Non-pigmented ciliary epithelial cell (primary cell): Measurements from ENCODE around the gene ZNF304.
"Not testable (repeated sequence)": the region's sequence is repeated elsewhere in the genome, so short reads cannot be mapped to it uniquely, and the experiment has no call there.

Experiments used
- DNase-seq: peaks from one replicate; pipeline ENCODE4 v3.0.0-alpha.2; 2010; ENCODE audit warnings: low read depth

ZNF304 gene

DNA sequence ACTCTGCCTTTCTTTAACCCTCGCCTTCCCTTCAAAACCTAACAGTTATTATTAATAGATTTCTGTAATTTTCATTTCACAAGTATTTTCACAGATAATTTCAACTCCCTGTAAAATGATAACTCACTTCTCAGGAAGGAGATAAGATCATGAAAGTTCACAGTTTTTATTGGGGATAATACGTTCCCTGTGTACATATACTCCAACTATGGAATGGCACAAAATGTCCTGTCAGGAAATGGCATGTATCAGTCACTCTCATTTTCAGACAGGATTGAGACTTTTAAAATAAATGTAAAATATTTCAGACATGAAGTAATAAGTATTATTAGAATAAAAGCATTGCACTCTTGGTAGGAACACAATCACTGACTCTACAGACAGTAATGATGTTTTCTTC is 11.3 kb downstream of the ZNF304 start:
- DNase-seq, result no peak

DNA sequence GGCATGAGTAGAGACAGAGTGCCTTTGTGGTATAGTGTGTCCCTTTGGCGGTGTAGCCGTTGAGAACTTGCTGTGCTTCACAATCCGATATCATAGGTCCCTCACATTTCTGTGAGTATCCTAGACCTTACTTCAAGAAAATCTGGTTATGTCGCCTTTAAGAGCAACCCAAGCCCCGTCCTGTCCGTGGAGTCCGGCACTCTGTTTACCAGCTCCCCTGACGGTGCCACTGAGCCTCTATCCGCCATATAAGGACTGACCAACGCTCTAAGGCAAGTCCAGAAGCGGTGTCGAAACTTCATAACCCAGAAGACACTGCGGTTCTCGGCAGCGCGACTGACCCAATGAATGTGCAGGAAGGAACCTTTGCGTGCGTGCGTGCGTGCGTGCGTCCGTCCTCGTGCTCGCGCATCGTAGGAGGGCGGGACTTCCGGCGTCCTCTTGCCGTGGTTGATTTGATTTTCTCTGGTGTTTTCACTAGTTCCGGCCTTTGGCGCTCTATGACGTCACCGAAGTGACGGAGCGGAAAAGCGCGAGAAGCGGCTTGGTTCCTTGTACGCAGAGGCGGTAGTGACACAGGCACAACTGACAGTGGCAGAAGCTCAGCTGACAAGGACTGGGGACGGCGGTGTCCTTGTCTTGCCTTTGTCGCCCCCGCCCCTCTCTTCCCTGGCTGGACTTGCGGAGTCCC is 12.1 kb downstream of the ZNF304 start, which contains the start of the genes TRAPPC2B and ZNF547:
TSS of gene TRAPPC2B (plus strand) at position 555 of the 691 bp plus-strand sequence. CDS start 1,283 bp downstream, outside the sequence.
TSS of gene ZNF547 (plus strand) at position 555 of the 691 bp plus-strand sequence. CDS start 5,005 bp downstream, outside the sequence.
- peak; percentile 99 for DNase-seq

- DNase-seq, result no peak
These were observed 12.7 kb downstream of the ZNF304 start for GRCh38 chr19:57363688-57364181.

DNA sequence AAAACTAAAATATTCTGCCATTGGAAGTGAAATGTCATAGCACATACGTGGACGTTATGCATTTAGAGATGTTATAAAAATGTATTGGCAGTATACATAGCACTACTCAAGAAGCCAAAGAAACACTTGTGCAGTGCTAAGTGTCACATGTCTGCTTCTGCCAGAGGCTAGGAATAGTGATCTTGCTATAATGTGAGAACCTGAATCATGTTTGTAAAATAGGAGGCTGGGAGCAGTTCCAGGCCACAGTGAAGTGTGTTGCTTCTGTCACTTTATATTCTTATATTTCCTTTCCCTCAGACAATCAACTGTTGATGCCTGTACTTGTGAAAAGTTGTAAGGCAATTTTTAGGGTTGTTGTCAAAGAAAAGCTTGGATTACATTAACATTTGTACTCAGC is 15.7 kb downstream of the ZNF304 start:
- DNase-seq, result no peak

- no peak for DNase-seq
These were observed 23.1 kb downstream of the ZNF304 start for GRCh38 chr19:57374179-57374578.

DNA sequence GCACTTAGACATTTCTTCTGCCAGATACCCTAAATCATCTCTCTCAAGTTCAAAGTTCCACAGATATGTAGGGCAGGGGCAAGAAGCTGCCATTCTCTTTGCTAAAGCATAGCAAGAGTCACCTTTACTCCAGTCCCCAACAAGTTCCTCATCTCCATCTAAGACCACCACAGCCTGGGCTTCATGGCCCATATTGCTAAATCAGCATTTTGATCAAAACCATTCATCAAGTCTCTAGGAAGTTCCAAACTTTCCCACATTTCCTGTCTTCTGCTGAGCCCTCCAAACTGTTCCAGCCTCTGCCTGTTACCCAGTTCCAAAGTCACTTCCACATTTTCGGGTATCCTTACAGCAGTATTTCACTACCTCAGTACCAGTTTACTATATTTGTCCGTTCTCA is 23.6 kb downstream of the ZNF304 start:
- not testable (repeated sequence) for DNase-seq

DNA sequence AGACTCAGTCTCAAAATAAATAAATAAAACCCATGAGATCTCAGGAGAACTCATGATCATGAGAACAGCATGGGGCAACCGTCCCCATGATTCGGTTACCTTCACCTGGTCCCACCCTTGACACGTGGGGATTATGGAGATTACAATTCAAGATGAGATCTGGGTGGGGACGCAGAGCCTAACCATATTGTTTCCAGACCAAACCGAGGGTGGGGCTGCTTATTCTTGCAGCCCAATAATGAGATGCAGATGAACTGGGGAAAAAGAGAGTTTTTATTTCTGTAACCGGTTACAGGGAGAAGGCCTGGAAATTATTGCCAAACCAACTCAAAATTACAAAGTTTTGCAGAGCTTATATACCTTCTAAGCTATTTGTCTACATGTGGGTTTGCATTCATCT is 25.1 kb downstream of the ZNF304 start:
- DNase-seq, result no peak

- no peak for DNase-seq
These were observed 26.6 kb downstream of the ZNF304 start for GRCh38 chr19:57377498-57378146.

DNA sequence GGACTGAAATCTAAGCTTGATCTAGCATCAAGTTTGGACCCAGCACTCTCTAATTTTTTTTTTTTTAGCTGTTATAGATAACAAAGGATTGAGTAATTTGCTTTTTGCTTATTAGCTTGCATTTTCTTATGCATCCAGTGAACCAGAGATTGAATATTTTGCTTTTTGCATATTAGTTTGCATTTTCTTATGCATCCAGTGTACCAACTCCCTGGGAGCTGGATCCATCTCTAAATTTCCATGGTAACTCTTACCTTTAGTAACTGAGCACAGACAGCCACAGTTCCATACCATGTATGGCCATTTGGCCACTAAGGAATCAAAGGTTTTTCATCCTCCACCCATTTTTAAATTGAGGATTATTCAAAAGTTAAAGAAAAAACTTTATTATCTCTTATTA is 29.9 kb downstream of the ZNF304 start:
- DNase-seq, result no peak

- no peak for DNase-seq
These were observed 31.9 kb downstream of the ZNF304 start for GRCh38 chr19:57382806-57383488.

GRCh38 chr19:57389194-57389729 is 38.2 kb downstream of the ZNF304 start:
- no peak for DNase-seq

- DNase-seq, result peak; percentile 96
These were observed 38.9 kb downstream of the ZNF304 start, which contains the start of gene ZNF548 for GRCh38 chr19:57389730-57390598. TSS of gene ZNF548 (plus strand) at chr19:57389854. CDS start at chr19:57390100, 246 bp downstream.

GRCh38 chr19:57395710-57396109 is 44.6 kb downstream of the ZNF304 start:
- DNase-seq, result no peak

GRCh38 chr19:57398868-57399267 is 47.8 kb downstream of the ZNF304 start:
- DNase-seq, result no peak

GRCh38 chr19:57403737-57404563 is 52.9 kb downstream of the ZNF304 start:
- DNase-seq, result no peak

- DNase-seq, result no peak
These were observed 55.5 kb downstream of the ZNF304 start for GRCh38 chr19:57406516-57407123.
